Keratinocyte (primary cell): ENCODE measurements around the gene MMP28. TPM values are rescaled to one million over a fixed set of nuclear protein-coding genes. Genes with fewer than 3 reads are reported as not detected.

ENCODE experiments used
- DNase-seq: peaks from one replicate; pipeline ENCODE4 v3.0.0-alpha.2; 2011; ENCODE audit warnings: low read depth, missing footprints, low spot score
- FAIRE-seq: peaks from 2 replicates; lab custom pipeline; 2011; peaks lifted over from hg19 to GRCh38; lab: Jason Lieb, UNC
- H2AFZ ChIP-seq: 2 replicates; pipeline ENCODE4 v1.6.0; 2012; ENCODE audit warnings: low read length, control low read depth, inconsistent platforms; ENCODE audit not compliant: control insufficient read depth
- H3K27ac ChIP-seq: 2 replicates; pipeline ENCODE4 v1.5.1; 2011; ENCODE audit warnings: low read length; ENCODE audit not compliant: control insufficient read depth, insufficient read depth
- H3K27me3 ChIP-seq: 3 replicates; pipeline ENCODE4 v1.6.0; 2011; ENCODE audit warnings: low read length; ENCODE audit not compliant: control insufficient read depth, insufficient read depth; ENCODE audit errors: extremely low read depth
- H3K36me3 ChIP-seq, 2 experiments: 2 replicates in 1 of 2; 3 replicates in 1 of 2; pipeline ENCODE4 v1.5.1; 2011; ENCODE audit warnings: low read length in 2 of 2, mild to moderate bottlenecking in 1 of 2; ENCODE audit not compliant: control insufficient read depth in 2 of 2, insufficient read depth in 2 of 2; ENCODE audit errors: extremely low read depth in 1 of 2
- H3K4me1 ChIP-seq: 3 replicates; pipeline ENCODE4 v1.5.1; 2011; ENCODE audit warnings: low read length; ENCODE audit not compliant: control insufficient read depth, insufficient read depth; ENCODE audit errors: extremely low read depth
- H3K4me2 ChIP-seq: 3 replicates; pipeline ENCODE4 v1.6.0; 2011; ENCODE audit warnings: low read depth, low read length; ENCODE audit not compliant: control insufficient read depth, insufficient read depth; ENCODE audit errors: extremely low read depth
- H3K4me3 ChIP-seq, 3 experiments: fragments of 200-600 bp in 1 of 3; sonication (generic) in 1 of 3; 2 replicates in 2 of 3; 3 replicates in 1 of 3; pipeline ENCODE4 v1.5.1; 2011 to 2016; ENCODE audit warnings: low read length in 3 of 3, mild to moderate bottlenecking in 3 of 3, control low read depth in 2 of 3, inconsistent platforms in 1 of 3, low read depth in 1 of 3, mixed read lengths in 1 of 3, mixed run types in 1 of 3, moderate library complexity in 1 of 3; ENCODE audit not compliant: control insufficient read depth in 2 of 3, insufficient read depth in 2 of 3; ENCODE audit errors: extremely low read depth in 1 of 3
- H3K79me2 ChIP-seq: 2 replicates; pipeline ENCODE4 v1.6.0; 2012; ENCODE audit warnings: low read length; ENCODE audit not compliant: control insufficient read depth, insufficient read depth
- H3K9ac ChIP-seq: 3 replicates; pipeline ENCODE4 v1.6.0; 2011; ENCODE audit warnings: low read length; ENCODE audit not compliant: control insufficient read depth, insufficient read depth; ENCODE audit errors: extremely low read depth
- H3K9me1 ChIP-seq: 3 replicates; pipeline ENCODE4 v1.6.0; 2011; ENCODE audit warnings: low read length; ENCODE audit not compliant: control insufficient read depth, insufficient read depth; ENCODE audit errors: extremely low read depth
- H3K9me3 ChIP-seq: 2 replicates; pipeline ENCODE4 v1.5.1; 2012; ENCODE audit warnings: low read depth, low read length; ENCODE audit not compliant: control insufficient read depth
- H4K20me1 ChIP-seq: 3 replicates; pipeline ENCODE4 v1.6.0; 2011; ENCODE audit warnings: low read length; ENCODE audit not compliant: control insufficient read depth, insufficient read depth; ENCODE audit errors: extremely low read depth
- CTCF ChIP-seq, 3 experiments: IDR thresholded peaks in 1 of 3; conservative IDR thresholded peaks in 1 of 3; optimal IDR thresholded peaks in 1 of 3; 2 replicates in 2 of 3; 3 replicates in 1 of 3; pipeline versions ENCODE3 to v1.5.1; 2011; ENCODE audit warnings: low read length in 3 of 3, mild to moderate bottlenecking in 3 of 3, moderate library complexity in 2 of 3, control low read depth in 1 of 3, inconsistent platforms in 1 of 3; ENCODE audit not compliant: insufficient read depth in 2 of 3; ENCODE audit errors: extremely low read depth in 1 of 3
- EZH2 ChIP-seq: IDR thresholded peaks from one replicate; pipeline ENCODE4 v1.6.1; 2012; ENCODE audit warnings: inconsistent platforms, mild to moderate bottlenecking, low read length, moderate library complexity
- dilution Hi-C: fragments of 300-500 bp; cut with MboI; formaldehyde crosslinking; loops from one replicate; pipeline ENCODE4 v1.7.0; 2020; ENCODE audit warnings: low sequenced_read_pairs; ENCODE audit not compliant: extremely low pct_ligation_motif_present
- polyA plus RNA-seq, 5 experiments: library from polyadenylated mRNA; depleted of rRNA in 3 of 5; stranded (reverse) in 3 of 5; stranded (forward) in 1 of 5; unstranded in 1 of 5; fragments of >200 nt; gene quantifications; 1 replicate in 1 of 5; 2 replicates in 3 of 5; 3 replicates in 1 of 5; pipeline versions ENCODE4 v1.2.1 to v1.2.3, GENCODE V29; 2011 to 2012; ENCODE audit warnings: missing spikeins in 2 of 5, low read depth in 1 of 5, low replicate concordance in 1 of 5

Gene MMP28
- polyA plus RNA-seq, 1 donor (not counting 4 experiments of a cell fraction or from before 2014, with no cell fraction given): 21.3 TPM

GRCh38 chr17:35808962-35809854 lies 13.8 kb upstream of the MMP28 start, which contains the start of gene TAF15:
TSS of gene TAF15 (plus strand) at chr17:35809484. CDS start at chr17:35809570, 86 bp downstream.
- FAIRE-seq (no peak), DNase-seq (peak; percentile 88)
- no peaks in the 10 kb centered on the region for H3K9me3 ChIP-seq
- H3K36me3 ChIP-seq: peaks cover 0 to 4% of the 10 kb centered on the region in 2 experiments
- peak within 1 kb of the TSS; percentile 75 to 95 (median 92) for H3K4me3 ChIP-seq
- no peaks in the 10 kb centered on the region for H3K27me3 ChIP-seq
- H3K4me2 ChIP-seq: peak within 1 kb of the TSS; percentile 100
- peak within 1 kb of the TSS; percentile 97 for H2AFZ ChIP-seq
- peaks cover 2% of the 10 kb centered on the region for H3K9me1 ChIP-seq
- TF ChIP-seq EZH2 (no peak), CTCF (optimal IDR thresholded peaks at IDR 0.05 in 1 of 3, IDR thresholded peaks at IDR 0.05 in 1 of 3, conservative IDR thresholded peaks at IDR 0.05 in 1 of 3; ENCODE audit: extremely low read depth in 1 of 3, insufficient read depth in 2 of 3, low read length in 3 of 3) (peak; percentile 81 to 88 (median 85))
- dilution Hi-C loops: no loop called here
- peaks cover 49% of the 10 kb centered on the region for H3K79me2 ChIP-seq
- H3K4me1 ChIP-seq: peaks cover 30% of the 10 kb centered on the region
- peak within 1 kb of the TSS; percentile 96 for H3K9ac ChIP-seq
- H3K27ac ChIP-seq: peak within 1 kb of the TSS; percentile 99
- peaks cover 6% of the 10 kb centered on the region for H4K20me1 ChIP-seq

GRCh38 chr17:35808240-35808961 lies 13.0 kb upstream of the MMP28 start:
- TF ChIP-seq CTCF (optimal IDR thresholded peaks at IDR 0.05 in 1 of 3, IDR thresholded peaks at IDR 0.05 in 1 of 3, conservative IDR thresholded peaks at IDR 0.05 in 1 of 3; ENCODE audit: extremely low read depth in 1 of 3, insufficient read depth in 2 of 3, low read length in 3 of 3) (no peak), EZH2 (no peak)
- Histone ChIP-seq H3K4me2 (peak overlapping the region; percentile 95), H3K9me3 (no peaks in the 10 kb centered on the region), H3K79me2 (peaks cover 41% of the 10 kb centered on the region), H4K20me1 (peaks cover 6% of the 10 kb centered on the region), H3K9ac (peak overlapping the region; percentile 96), H3K27me3 (no peaks in the 10 kb centered on the region), H3K4me1 (peaks cover 30% of the 10 kb centered on the region), H3K9me1 (peaks cover 2% of the 10 kb centered on the region), H3K27ac (peak overlapping the region; percentile 99), H2AFZ (peak overlapping the region; percentile 97), H3K36me3 (peaks cover 0 to 4% of the 10 kb centered on the region in 2 experiments), H3K4me3 (peak overlapping the region; percentile 75 to 95 (median 83))
- dilution Hi-C loops: no loop called here
- DNase-seq: no peak
- FAIRE-seq: no peak
